HT-29 (cell line): Measurements from ENCODE around the gene TSEN15. TPM values are rescaled to one million over a fixed set of nuclear protein-coding genes. Genes with fewer than 3 reads are reported as not detected.

ENCODE experiments used
- DNase-seq: peaks from one replicate; pipeline ENCODE4 v3.0.0-alpha.2; 2015; ENCODE audit warnings: low spot score
- total RNA-seq: library from RNA; depleted of rRNA; stranded (reverse); fragments of >200 nt; shearing (Covaris generic); gene quantifications from 2 replicates; pipeline ENCODE4 v1.2.3, GENCODE V29; 2014

Gene TSEN15
- total RNA-seq, 1 experiment from 2014 or later: 33.4 TPM

- DNase-seq: no peak
Measured at GRCh38 chr1:184052750-184053149, 1.2 kb downstream of the TSEN15 start.

- DNase-seq: no peak
Measured at GRCh38 chr1:184053881-184054280, 2.4 kb downstream of the TSEN15 start.

GRCh38 chr1:184056921-184057555 lies 5.5 kb downstream of the TSEN15 start:
- DNase-seq: no peak

GRCh38 chr1:184059887-184060286 lies 8.4 kb downstream of the TSEN15 start:
- DNase-seq: no peak

- DNase-seq: no peak
Measured at GRCh38 chr1:184060316-184060715, 8.8 kb downstream of the TSEN15 start.

- DNase-seq: no peak
Measured at GRCh38 chr1:184061396-184062003, 10.0 kb downstream of the TSEN15 start.

- DNase-seq: no peak
Measured at GRCh38 chr1:184062640-184063286, 11.2 kb downstream of the TSEN15 start.

- DNase-seq: no peak
Measured at GRCh38 chr1:184065559-184065958, 14.0 kb downstream of the TSEN15 start.

GRCh38 chr1:184068354-184068753 lies 16.8 kb downstream of the TSEN15 start:
- no peak for DNase-seq

GRCh38 chr1:184069675-184070074 lies 18.1 kb downstream of the TSEN15 start:
- no peak for DNase-seq

GRCh38 chr1:184072376-184072775 lies 20.8 kb downstream of the TSEN15 start:
- no peak for DNase-seq

- no peak for DNase-seq
Measured at GRCh38 chr1:184074383-184074782, 22.9 kb downstream of the TSEN15 start.

GRCh38 chr1:184075055-184076029 lies 23.8 kb downstream of the TSEN15 start:
- DNase-seq: peak; percentile 72

- DNase-seq: no peak
Measured at GRCh38 chr1:184078564-184079249, 27.2 kb downstream of the TSEN15 start.

- no peak for DNase-seq
Measured at GRCh38 chr1:184080309-184080708, 28.8 kb downstream of the TSEN15 start.

- DNase-seq: no peak
Measured at GRCh38 chr1:184082541-184083415, 31.2 kb downstream of the TSEN15 start.

GRCh38 chr1:184085667-184086066 lies 34.1 kb downstream of the TSEN15 start:
- DNase-seq: no peak

GRCh38 chr1:184088037-184088436 lies 36.5 kb downstream of the TSEN15 start:
- DNase-seq: no peak

- DNase-seq: no peak
Measured at GRCh38 chr1:184093071-184093470, 41.5 kb downstream of the TSEN15 start.

GRCh38 chr1:184096005-184096404 lies 44.5 kb downstream of the TSEN15 start:
- DNase-seq: no peak
